Activated CD4-positive, CD25-positive, alpha-beta regulatory T cell treated with anti-CD3 and anti-CD28 coated beads, Interleukin-2, amount 50 U/mL, for 72 hours (primary cell): ENCODE results near the gene SYNDIG1L.
A peak's percentile ranks its signal among the peaks of the same experiment; 100 is the strongest.

Experiments used
- DNase-seq: peaks from one replicate; pipeline ENCODE4 v3.0.0; 2021

SYNDIG1L gene

GRCh38 chr14:74429221-74429691 lies 3.2 kb upstream of the SYNDIG1L start:
- DNase-seq, result no peak

DNA sequence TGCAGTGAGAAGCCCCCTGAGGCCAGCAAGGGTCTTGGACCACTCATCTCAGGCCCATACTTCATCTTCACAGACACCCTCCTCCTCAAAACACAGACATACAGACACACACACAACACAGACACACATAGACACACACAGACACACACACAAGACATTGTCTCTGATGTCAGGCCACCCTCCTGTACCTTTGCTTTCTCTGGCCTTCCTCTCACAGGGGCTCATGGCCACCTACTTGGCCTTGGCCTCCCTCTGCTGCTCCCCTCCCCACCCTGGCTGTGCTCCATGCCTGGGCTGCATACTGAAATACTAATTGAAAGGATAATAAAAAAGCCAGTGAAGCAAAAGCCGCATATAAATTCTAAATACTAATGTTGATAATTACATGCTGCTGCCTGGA lies 1.6 kb upstream of the SYNDIG1L start:
- DNase-seq, result no peak

GRCh38 chr14:74425525-74426201 lies 347 bp downstream of the SYNDIG1L start:
- peak; percentile 64 for DNase-seq

DNA sequence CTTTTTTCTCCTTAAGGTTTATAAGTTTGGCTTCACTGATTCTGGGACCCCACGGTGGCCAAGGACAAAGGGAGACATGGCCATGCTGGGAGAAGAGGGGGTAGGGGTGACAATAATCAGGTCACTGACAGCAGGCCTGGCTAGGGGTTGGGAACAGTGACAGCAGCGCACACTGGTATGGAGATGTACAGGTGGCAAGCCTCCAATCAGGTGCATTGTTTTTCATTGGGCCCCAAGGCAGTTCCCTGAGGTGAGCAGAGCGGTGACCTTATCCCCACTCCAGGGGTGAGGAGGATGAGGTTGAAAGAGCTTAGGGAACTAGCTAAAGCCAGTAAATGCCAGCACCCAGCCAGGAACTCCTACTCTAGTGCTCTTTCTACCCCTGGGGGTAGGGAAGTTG lies 1.4 kb downstream of the SYNDIG1L start:
- DNase-seq, result no peak

GRCh38 chr14:74423246-74423645 lies 2.8 kb downstream of the SYNDIG1L start:
- no peak for DNase-seq

DNA sequence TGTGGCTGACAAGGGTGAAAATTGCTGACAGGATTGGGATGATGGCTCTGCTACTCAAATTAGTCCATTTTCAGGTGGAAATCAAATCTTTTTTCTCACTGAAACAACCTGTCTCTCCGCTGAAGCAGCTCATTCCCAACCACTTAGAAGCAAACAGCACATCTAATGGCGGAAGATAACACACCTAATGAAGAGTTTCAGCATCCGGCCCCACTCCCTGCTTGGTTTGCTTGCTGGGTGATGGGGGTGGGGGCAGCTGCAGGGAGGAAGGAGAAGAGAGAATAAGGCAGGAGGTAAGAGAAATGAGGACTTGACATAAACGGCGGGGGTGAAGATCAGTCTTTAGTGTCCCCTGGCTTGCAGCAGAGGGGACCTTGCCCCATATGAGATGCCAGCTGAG lies 4.0 kb downstream of the SYNDIG1L start:
- DNase-seq, result no peak

DNA sequence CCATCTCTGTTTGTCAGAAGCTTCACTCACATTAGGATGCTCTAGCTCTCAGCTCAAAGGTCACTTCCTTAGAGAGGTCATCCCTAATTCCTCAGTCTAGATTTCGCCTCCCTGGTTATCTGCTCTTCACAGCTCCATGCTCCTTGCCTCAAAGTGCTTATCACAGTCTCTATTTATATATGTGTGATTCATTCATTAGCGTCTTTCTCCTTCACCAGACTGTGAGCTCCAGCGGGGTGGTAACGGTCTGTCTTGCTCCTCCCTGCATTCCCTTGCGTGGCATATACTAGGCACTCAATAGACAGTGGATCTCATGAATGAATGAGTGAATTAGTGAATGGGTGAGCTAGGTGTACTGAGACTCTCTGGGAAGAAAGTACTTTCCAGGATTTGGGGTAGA lies 6.9 kb downstream of the SYNDIG1L start:
- no peak for DNase-seq

DNA sequence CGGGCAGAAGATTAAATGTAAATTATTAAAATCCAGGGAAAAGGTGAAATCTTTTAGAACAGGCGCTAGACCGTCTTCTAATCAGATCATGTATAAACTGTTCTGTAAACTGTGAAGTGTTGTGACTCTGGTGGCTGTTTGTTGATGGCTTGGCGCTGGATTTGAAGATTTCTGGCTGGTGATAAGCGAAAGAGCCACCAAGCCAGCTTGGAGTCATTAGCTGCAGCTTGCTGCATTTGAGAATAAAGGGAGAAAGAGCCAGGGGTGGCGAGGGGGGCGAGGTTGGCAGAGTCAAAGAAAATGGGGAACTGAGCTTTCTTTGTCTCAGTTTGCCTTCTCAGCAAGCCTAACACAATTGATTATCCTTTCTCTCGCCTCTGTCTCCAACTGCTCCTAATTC lies 8.0 kb downstream of the SYNDIG1L start:
- no peak for DNase-seq

- DNase-seq, result no peak
Observed at GRCh38 chr14:74417611-74418010, 8.4 kb downstream of the SYNDIG1L start.

- DNase-seq, result no peak
Observed at GRCh38 chr14:74417201-74417600, 8.8 kb downstream of the SYNDIG1L start.

DNA sequence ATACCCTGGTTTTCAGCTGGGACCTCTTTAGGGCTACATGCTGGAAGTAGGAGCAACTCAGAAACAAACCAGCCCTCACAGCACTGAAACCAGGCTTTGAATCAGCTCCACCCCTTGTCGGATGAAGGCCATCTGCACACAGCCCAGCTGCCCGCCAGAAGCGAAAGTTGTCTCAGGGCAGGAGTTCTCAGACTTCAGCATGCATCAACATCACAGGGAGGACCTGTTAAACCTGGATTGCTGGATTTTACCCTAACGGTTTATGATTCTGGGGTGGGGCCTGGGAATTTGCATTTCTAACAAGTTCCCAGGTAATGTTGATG lies 10.9 kb downstream of the SYNDIG1L start:
- no peak for DNase-seq

DNA sequence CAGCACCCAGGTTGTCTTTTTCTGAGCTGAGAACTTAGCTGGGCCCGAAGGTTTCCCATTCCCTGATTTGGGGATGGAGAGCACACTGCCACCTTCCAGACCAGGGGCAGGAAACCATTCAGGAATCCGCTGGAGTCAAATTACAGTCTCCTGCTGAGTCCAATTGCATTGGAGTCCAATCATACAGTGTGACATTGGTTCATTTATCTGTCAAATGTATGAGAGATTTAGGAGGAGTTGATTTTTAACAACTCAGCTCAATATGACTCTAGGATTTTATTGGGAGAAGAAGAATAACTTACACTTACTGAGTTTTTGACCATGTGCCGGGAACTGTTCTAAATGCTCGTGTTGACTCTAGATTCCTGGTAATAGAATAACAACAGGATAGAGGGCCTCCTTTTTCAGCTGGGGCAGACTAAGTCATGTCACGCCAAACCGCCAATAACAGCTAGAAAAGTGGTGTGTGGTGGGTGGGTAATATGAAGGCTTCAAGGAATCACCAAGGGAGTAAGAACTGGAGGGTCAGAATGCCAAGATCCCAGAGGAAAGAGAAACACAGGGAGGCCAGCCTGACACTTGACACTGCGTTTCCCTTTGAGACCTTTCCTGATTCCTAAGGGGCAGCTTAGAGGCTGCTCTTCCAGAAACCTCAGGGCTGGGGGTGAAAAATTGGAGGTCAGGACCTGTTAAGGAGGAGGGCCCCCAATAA lies 11.5 kb downstream of the SYNDIG1L start:
- no peak for DNase-seq

DNA sequence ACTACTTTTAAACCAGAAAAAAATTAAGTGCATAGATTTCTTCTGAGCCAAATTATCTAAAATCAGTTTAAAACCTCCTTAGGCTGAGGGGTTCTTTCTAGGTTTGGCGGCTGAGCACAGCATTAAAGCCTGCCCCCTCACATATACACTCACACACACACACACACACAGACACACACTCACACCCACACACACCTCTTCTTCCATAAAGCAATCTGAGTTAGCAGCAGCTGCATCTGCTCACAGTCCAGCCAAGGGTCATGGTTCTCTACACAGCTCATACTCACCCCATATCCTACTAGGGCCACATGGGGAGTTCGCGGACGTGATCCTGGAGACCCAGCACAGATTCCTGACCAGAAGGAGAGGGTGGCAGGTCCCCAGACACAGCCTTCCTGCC lies 12.4 kb downstream of the SYNDIG1L start:
- no peak for DNase-seq

DNA sequence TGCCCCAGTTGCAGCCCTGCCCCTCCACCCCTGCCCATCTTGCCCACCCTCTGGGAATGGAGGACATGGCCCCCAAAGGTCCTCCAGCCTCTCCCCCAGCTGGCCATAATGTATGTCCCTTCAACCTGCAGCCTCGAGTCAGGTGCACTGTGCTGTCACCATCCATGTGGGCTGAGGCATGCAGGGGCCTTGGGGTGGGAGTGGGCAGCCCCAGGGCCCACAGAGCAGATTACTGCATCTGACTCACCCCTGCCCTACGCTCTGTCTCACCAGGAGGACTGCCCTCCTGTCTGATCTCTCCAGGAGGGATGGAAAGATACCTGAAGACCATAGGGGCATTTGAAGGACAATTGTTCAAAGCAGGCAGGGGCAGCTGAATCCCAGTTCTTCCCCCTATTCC lies 13.3 kb downstream of the SYNDIG1L start:
- DNase-seq, result no peak

DNA sequence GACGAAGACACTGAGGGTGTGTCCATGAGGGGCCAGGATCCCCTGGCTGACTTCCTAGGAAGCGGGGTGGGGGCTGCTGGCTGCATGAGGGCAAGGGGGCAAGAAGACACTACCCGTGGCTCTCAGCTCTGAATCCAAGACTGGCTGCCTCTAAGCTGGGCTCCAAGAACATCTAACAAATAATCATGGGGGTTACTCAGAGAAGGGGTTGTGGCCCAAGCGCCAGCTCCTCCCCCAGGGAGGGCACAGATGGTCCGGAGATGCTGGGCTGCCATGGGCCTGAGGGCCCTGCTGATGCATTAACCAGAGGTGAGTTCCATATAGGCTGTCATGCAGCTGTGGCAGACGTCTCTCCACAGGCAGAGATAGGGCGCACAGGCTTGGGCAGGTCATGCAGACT lies 14.3 kb downstream of the SYNDIG1L start:
- no peak for DNase-seq

GRCh38 chr14:74409441-74409840 lies 16.6 kb downstream of the SYNDIG1L start:
- DNase-seq, result no peak

DNA sequence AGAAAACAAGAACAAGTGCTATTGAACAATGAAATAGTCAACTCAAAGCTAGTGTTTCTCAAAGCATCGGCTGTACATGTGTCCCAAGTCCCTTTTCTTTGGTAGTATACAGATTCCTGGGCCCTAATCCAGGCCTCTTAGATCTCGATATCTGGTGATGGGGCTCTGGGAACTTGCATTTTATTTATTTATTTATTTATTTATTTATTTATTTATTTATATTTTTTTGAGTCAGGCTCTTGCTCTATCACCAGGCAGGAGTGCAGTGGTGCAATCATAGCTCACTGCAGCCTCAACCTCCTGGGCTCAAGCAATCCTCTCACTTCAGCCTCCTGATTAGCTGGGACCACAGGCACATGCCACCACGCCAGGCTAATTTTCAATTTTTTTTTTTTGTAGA lies 17.1 kb downstream of the SYNDIG1L start:
- no peak for DNase-seq

DNA sequence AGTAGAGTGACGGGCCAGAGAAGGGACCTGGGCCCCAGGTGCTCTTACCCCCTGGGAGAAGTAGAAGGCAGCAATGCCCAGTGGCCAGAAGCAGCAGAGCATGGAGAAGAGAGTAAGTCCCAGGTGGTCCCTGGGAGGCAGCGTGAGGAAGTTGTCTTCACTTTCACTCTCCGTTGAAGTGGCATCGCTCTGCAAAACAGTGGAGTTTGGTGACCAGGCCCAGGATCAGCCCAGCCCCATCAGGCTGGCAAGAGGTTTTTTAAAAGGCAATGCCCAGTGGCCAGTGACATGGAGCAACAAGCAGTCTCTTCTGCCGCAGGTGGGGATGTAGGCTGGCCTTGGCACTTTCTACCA lies 18.2 kb downstream of the SYNDIG1L start:
- DNase-seq, result no peak

GRCh38 chr14:74407021-74407800 lies 18.8 kb downstream of the SYNDIG1L start:
- no peak for DNase-seq

DNA sequence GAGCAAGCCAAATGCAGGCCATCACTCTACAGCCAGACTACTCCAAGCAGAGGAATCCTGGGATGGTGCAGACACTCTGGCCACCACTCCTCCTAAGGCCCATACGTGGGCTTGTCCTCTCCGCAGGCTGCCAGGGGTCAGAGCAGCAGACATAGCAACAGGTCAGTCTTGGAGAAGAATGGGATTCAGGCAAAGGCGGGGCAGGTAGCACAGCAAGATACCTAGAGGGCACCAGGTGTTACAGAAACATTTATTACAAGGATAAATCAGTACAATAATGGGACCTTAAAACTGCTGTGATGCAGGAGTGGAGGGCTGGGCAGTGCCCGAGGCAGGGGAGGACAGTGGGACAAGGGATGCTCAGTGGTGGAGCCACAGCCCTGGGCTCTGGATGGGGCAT lies 20.3 kb downstream of the SYNDIG1L start:
- no peak for DNase-seq

- no peak for DNase-seq
Observed at GRCh38 chr14:74404435-74404834, 21.6 kb downstream of the SYNDIG1L start.

DNA sequence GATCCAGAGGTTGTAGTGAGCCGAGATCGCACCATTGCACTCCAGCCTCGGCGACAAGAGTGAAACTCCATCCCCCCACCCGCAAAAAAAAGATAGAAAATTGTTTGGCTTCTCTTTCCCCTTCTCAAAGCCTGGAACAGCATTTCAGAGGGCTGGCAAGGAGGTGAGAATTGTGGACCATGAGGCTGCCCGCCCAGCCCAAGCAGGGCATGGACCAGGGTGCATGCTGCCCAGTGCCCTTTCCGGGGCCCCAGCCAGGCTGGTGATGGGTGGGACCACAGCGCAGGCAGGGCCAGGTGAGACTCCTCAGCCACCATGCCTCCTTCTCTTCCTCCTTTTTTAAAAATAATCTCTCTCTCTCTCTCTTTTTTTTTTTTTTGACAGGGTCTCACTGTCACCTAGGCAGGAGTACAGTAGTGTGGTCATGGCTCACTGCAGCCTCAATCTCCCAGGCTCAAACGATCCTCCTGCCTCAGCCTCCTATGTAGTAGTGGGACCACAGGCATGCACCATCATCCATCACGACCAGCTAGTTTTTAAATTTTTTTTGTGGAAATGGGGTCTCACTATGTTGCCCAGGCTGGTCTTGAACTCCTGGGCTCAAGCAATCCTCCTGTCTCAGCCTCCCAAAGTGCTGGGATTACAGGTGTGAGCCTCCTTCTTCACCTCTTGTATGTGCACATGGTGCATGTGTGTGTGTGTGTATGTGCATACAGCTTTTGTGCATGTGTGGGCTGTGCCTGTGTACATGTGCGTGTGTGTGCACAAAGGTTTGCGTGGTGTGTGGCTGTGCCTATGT lies 22.2 kb downstream of the SYNDIG1L start:
- no peak for DNase-seq
